ENCODE results near the gene FOXL2.

The FOXL2 gene

GRCh38 chr3:138946663-138947494, at the start of gene FOXL2, which contains the start of gene FOXL2NB:
FOXL2 (minus strand) TSS chr3:138947137; CDS start chr3:138946722, 415 bp downstream.
FOXL2NB (plus strand) TSS chr3:138947217; CDS start chr3:138947365, 148 bp downstream.
- no peak for DNase-seq

DNA sequence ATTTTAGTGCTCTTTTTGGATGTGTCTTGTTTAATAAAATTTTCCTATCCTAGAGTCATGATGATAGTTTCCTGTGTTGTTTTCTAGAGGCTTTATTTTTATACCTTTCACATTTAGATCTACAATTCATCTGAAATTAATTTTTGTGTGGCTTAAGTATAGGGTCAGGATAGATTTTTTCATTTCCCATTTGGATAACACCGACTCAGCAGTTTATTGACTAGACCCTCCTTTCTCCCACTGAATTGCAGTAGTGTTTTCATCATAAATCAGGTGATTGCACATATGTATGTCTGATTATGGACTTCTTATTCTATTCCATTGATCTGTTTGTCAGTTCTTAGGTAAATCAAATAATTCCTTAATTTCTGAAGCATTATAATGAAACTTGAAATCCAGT, 48.8 kb upstream of the FOXL2 start:
- no peak for DNase-seq

- no peak for DNase-seq
Measured at GRCh38 chr3:138987181-138987580, 40.2 kb upstream of the FOXL2 start.

DNA sequence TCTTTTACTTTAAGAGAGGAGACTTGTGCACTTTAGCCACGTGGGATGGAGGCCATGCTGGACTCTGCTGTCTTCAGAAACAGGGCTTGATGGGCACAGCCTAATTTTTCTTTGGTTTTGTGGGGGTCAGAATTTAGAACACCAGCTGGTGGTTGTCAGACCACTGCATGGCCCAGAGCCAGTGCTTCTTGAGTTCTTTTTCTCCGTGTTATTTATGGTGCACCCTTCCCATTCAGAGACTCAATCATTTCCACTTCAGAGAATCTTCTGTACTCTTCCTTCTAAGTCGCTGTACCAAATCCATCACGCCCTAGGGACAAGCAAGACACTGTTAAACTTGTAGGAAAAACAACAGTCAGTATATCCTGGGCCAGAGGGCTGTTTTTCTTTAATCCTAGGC, 39.0 kb upstream of the FOXL2 start:
- DNase-seq, result no peak

GRCh38 chr3:138984816-138985215, 37.9 kb upstream of the FOXL2 start:
- DNase-seq, result no peak

GRCh38 chr3:138976047-138976446, 29.1 kb upstream of the FOXL2 start:
- no peak for DNase-seq

- DNase-seq, result no peak
Measured at GRCh38 chr3:138975351-138975750, 28.4 kb upstream of the FOXL2 start.

DNA sequence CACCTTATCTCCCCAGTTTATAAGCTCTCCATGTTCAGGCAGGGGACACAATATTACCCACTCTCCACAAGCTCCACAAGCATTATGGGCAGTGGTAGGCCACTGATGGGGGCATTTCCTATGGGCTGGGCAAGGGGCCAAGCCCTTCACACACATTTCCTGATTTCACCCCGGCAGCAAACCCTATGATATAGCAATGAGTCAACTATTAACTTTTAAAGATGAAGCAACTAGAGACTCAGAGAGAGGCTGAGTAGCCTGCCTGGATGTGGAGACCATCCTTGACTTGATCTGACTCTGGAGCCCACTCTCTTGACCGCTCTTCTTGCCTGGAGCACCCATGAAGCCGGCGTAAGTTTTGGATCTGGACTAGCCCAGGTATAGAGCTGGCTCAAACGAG, 27.5 kb upstream of the FOXL2 start:
- no peak for DNase-seq

DNA sequence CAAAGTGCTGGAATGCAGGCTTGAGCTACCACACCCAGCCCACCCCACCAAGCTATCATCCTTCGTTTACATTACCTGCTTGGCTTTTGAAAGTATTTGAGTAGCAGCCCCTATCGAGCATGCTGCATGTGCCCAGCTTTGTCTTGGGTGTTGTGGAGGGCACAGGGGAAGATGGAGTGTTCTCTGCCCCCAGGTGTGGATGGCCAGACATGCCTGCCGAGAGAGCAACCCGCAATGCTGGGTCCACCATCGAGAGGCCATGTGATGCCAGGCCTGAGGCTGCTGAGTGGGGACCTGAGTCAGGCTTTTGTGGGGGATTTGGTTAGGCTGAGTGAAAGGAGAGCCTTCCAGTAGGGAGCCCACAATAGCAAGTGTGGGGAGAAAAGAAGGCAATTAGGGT, 26.0 kb upstream of the FOXL2 start:
- DNase-seq, result no peak

- no peak for DNase-seq
Measured at GRCh38 chr3:138971766-138972320, 24.9 kb upstream of the FOXL2 start.

DNA sequence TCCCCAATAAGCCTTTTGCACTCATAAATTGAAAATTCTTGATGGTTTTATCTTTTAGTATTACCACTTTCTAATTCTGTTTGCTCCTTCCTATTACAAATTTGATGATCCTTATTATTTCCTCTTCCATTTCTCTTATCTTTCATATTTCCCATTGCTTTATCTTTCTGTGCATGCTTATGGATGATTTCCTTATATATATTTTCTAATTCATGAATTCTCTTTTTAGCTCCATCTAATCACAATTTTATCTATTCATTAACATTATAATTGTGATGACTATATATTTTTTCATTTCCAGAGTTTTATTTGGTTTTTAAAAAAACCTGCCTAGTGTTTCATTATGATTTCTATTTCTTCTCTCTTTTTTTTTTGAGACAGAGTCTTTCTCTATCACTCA, 18.0 kb upstream of the FOXL2 start:
- DNase-seq, result no peak

DNA sequence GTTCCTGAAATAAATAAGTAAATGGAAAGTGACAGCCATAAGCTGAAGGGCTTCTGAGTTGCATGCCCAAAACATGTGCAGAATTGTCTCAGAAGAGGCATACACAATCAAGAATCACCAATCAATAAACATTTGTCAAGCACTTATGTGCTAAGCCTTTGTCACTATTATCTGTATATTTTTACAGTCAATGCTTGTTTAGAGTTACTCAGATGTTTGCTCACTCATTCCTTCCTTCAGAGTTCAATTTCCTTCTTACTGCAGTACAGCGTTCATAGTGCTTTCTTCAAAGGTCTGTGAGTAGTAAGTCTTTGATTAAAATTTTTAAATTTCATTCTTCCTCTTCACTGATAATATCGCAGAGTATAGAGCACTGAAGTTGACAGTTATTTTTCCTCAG, 17.3 kb upstream of the FOXL2 start:
- DNase-seq, result no peak

GRCh38 chr3:138962854-138963560, 16.1 kb upstream of the FOXL2 start:
- DNase-seq, result no peak

DNA sequence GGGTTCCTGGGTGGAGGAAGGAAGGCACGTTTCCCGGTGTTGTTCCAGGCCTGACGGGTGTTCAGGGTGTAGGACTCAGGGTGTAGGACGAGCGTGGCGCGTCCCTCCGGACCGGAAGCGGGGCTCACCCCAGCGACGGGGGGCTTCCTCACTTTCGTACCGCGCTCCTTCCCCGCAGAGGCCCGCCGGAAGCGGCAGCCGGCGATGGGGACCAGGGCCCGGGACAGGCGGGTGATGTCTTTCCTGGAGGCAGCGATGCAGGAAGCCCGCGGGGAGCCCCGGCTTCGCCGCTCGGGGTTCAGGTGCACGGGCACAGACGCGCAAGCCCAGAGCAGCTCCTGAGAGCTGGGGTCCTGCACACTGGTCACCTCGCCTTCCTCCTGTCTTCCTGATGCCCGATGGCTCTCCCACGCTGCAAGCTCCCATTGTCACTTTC, 13.5 kb upstream of the FOXL2 start:
- no peak for DNase-seq

GRCh38 chr3:138950701-138951100, 3.8 kb upstream of the FOXL2 start:
- no peak for DNase-seq

- no peak for DNase-seq
Measured at GRCh38 chr3:138950006-138950644, 3.2 kb upstream of the FOXL2 start.

DNA sequence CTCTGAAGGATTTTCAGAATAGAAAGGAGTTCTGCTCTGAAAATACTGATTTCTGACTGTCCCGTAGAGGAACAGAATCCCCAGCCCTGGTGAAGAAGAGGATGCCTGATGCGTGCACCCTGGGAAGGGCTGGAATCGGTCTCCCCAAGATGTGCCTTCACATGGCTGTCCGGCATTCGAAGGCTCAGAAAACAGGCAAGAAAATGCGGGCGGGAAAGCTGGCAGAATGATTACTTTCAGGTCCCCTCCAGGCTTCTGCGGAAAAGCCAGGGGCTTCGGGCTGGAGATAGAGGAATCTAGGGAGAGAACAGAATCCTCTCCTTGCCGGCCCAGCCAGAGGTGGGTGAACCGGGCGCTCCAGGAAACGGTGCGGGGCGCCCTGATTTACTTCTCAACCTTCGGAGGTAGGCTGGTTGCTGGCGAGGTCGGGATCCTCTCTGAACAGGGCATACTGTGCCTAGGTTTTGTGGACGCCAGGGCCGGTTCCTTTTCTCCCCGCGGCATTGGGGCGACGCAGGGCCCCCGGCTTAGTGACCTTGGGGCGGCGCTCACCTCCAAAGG, 2.6 kb upstream of the FOXL2 start:
- DNase-seq, result no peak

- no peak for DNase-seq
Measured at GRCh38 chr3:138949002-138949418, 2.1 kb upstream of the FOXL2 start.

- DNase-seq, result no peak
Measured at GRCh38 chr3:138948371-138949001, 1.5 kb upstream of the FOXL2 start.

GRCh38 chr3:138947495-138948121, 671 bp upstream of the FOXL2 start:
- no peak for DNase-seq

DNA sequence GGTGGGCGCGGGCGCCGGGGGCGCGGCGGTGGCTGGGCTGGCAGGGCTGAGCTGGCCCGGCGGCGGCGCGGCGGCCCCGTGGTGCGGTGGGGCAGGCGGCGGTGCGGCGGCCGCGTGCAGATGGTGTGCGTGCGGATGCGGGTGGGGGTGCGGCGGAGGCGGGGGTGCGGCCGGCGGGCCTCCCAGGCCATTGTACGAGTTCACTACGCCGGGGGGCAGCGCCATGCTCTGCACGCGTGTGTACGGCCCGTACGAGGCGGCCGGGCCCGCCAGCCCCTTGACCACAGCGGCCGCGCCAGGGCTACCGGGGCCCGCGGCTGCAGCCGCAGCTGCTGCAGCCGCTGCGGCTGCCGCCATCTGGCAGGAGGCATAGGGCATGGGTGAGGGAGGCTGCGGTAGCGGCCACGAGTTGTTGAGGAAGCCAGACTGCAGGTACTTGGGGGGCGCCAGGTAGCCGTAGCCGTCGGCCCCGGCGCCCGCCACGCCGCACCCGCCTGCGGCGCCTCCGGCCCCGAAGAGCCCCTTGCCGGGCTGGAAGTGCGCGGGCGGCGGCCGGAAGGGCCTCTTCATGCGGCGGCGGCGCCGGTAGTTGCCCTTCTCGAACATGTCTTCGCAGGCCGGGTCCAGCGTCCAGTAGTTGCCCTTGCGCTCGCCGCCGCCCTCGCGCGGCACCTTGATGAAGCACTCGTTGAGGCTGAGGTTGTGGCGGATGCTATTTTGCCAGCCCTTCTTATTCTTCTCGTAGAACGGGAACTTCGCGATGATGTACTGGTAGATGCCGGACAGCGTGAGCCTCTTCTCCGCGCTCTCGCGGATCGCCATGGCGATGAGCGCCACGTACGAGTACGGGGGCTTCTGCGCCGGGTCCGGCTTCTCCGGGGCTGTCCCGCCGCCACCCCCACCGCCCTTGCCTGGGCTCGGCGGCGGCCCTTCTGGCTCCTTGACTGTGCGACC, 951 bp downstream of the FOXL2 start:
- no peak for DNase-seq
